T-cell (primary cell): Measurements from ENCODE around the gene PYCR2. TPM values are rescaled to one million over a fixed set of nuclear protein-coding genes. Genes with fewer than 3 reads are reported as not detected.

Experiments
- ATAC-seq, 4 experiments: fragments of 200-7000 bp in 3 of 4; fragments of 150-1000 bp in 1 of 4; cut with Tn5 transposase; replicated peaks in 1 of 4; 1 replicate in 3 of 4; 2 replicates in 1 of 4; pipeline ENCODE4 v1.10.0; 2021; ENCODE audit warnings: moderate library complexity in 3 of 4, mild to moderate bottlenecking in 2 of 4, moderate number of reproducible peaks in 1 of 4
- CTCF ChIA-PET, 2 donors: fragments of 300-600 bp; sonication (Branson Sonifier 250); formaldehyde crosslinking; loops; one replicate each; lab custom pipeline; 2022; ENCODE audit warnings: antibody characterized with exemption in 2 of 2; lab: Charles Lee
- POLR2A ChIA-PET, 2 donors: fragments of 300-600 bp; sonication (Branson Sonifier 250); formaldehyde crosslinking; loops; one replicate each; lab custom pipeline; 2022; ENCODE audit warnings: antibody characterized with exemption in 2 of 2; lab: Charles Lee
- DNase-seq, 35 experiments: peaks; one replicate each; pipeline versions ENCODE4 v3.0.0 to v3.0.0-alpha.2; 2013 to 2023
- H3K27ac ChIP-seq: one replicate; pipeline ENCODE4 v1.5.1; 2013; ENCODE audit warnings: low read length
- H3K27me3 ChIP-seq, 2 experiments: replicated peaks in 1 of 2; 1 replicate in 1 of 2; 2 replicates in 1 of 2; pipeline versions ENCODE4 v1.6.1 to v1.7.0; 2013; ENCODE audit warnings: low read length in 1 of 2, mixed read lengths in 1 of 2; ENCODE audit not compliant: control insufficient read depth in 2 of 2, insufficient read depth in 2 of 2; ENCODE audit errors: extremely low read depth in 1 of 2
- H3K36me3 ChIP-seq, 2 donors: 1 replicate in 1 of 2; 2 replicates in 1 of 2; pipeline versions ENCODE4 v1.6.1 to v1.7.0; 2013; ENCODE audit warnings: low read length in 1 of 2; ENCODE audit not compliant: control insufficient read depth in 2 of 2, insufficient read depth in 1 of 2; ENCODE audit errors: extremely low read depth in 1 of 2
- H3K4me1 ChIP-seq, 2 experiments: 1 replicate in 1 of 2; 2 replicates in 1 of 2; pipeline versions ENCODE4 v1.6.1 to v1.7.0; 2013; ENCODE audit warnings: low read length in 2 of 2, mixed read lengths in 1 of 2; ENCODE audit not compliant: insufficient read depth in 2 of 2, control insufficient read depth in 1 of 2; ENCODE audit errors: extremely low read depth in 1 of 2
- H3K4me3 ChIP-seq, 2 donors: 1 replicate in 1 of 2; 2 replicates in 1 of 2; pipeline versions ENCODE4 v1.5.1 to v1.7.0; 2013; ENCODE audit warnings: mild to moderate bottlenecking in 2 of 2, low read length in 1 of 2, moderate library complexity in 1 of 2; ENCODE audit not compliant: control insufficient read depth in 1 of 2; ENCODE audit errors: extremely low read depth in 1 of 2
- H3K9me3 ChIP-seq: 2 replicates; pipeline ENCODE4 v1.7.0; 2013
- H3K27ac Mint-ChIP-seq, 2 donors: one replicate each; pipeline ENCODE4 v1.8.0; 2020 to 2021; ENCODE audit warnings: mild to moderate bottlenecking in 2 of 2, mixed read lengths in 2 of 2
- H3K27me3 Mint-ChIP-seq, 2 donors: one replicate each; pipeline ENCODE4 v1.8.0; 2021 to 2022; ENCODE audit warnings: mixed read lengths in 2 of 2
- H3K36me3 Mint-ChIP-seq: one replicate; pipeline ENCODE4 v1.8.0; 2021; ENCODE audit warnings: mixed read lengths
- H3K4me1 Mint-ChIP-seq, 3 donors: one replicate each; pipeline ENCODE4 v1.8.0; 2020 to 2022; ENCODE audit warnings: mixed read lengths in 3 of 3, mild to moderate bottlenecking in 1 of 3
- H3K4me3 Mint-ChIP-seq, 3 donors: one replicate each; pipeline ENCODE4 v1.8.0; 2020 to 2022; ENCODE audit warnings: mild to moderate bottlenecking in 3 of 3, mixed read lengths in 3 of 3, moderate library complexity in 3 of 3
- H3K9me3 Mint-ChIP-seq, 3 donors: one replicate each; pipeline ENCODE4 v1.8.0; 2020 to 2022; ENCODE audit warnings: mixed read lengths in 3 of 3
- WGBS: methylation state at CpG from one replicate; pipeline ENCODE4 v1.1.5; 2013; ENCODE audit warnings: missing lambda C conversion rate; ENCODE audit not compliant: insufficient coverage; 5-methylcytosine and 5-hydroxymethylcytosine counted together
- total RNA-seq, 35 experiments: library from RNA in 6 of 35; stranded (reverse) in 6 of 35; fragments of 120-200 nt in 1 of 35; gene quantifications; one replicate each; pipeline versions ENCODE4 v1.2.1 to v1.2.4 and lab custom pipeline; 2013 to 2026

The PYCR2 gene
- total RNA-seq, 5 donors from 2014 or later (not counting 1 experiment from before 2014, with no cell fraction given): 54.4 to 138 (median 126) TPM

- no peaks in the 10 kb centered on the region for H3K9me3 Mint-ChIP-seq
- no peak overlapping the region for H3K27ac ChIP-seq
- no peaks in the 10 kb centered on the region for H3K9me3 ChIP-seq
- WGBS: 90% methylated on average over 15 of the region's 19 CpGs
- ATAC-seq (no peak), DNase-seq (no peak)
- peak overlapping the region in 1 of 2 donors; percentile 34 for H3K27ac Mint-ChIP-seq
- peak overlapping the region in 1 of 3 donors; percentile 36 for H3K4me3 Mint-ChIP-seq
- H3K36me3 ChIP-seq: no peaks in the 10 kb centered on the region
- no peaks in the 10 kb centered on the region for H3K27me3 ChIP-seq
- H3K27me3 Mint-ChIP-seq: no peaks in the 10 kb centered on the region
- peaks cover 16 to 27% (median 26%) of the 10 kb centered on the region in 3 donors for H3K4me1 Mint-ChIP-seq
- ChIA-PET POLR2A (no interaction called here), CTCF (interaction anchor here in 1 of 2 donors (1.5 kb wide), 1 partner anchor 11 kb away, joined by 7 read pairs; no protein-coding TSS in a partner anchor)
- no peak overlapping the region for H3K4me3 ChIP-seq
- no peaks in the 10 kb centered on the region for H3K36me3 Mint-ChIP-seq
- H3K4me1 ChIP-seq: peaks cover 9 to 21% of the 10 kb centered on the region in 2 experiments
Measured at GRCh38 chr1:225886159-225887029, 37.7 kb downstream of the PYCR2 start.

GRCh38 chr1:225885336-225885735, 38.7 kb downstream of the PYCR2 start:
- Mint-ChIP-seq H3K9me3 (no peaks in the 10 kb centered on the region), H3K4me1 (peaks cover 18 to 29% (median 29%) of the 10 kb centered on the region in 3 donors), H3K27me3 (no peaks in the 10 kb centered on the region), H3K4me3 (no peak overlapping the region), H3K27ac (no peak overlapping the region), H3K36me3 (no peaks in the 10 kb centered on the region)
- 82% methylated on average over 5 of the region's 6 CpGs for WGBS
- Histone ChIP-seq H3K9me3 (no peaks in the 10 kb centered on the region), H3K4me3 (no peak overlapping the region), H3K36me3 (no peaks in the 10 kb centered on the region), H3K27me3 (no peaks in the 10 kb centered on the region), H3K4me1 (peaks cover 8 to 26% of the 10 kb centered on the region in 2 experiments), H3K27ac (no peak overlapping the region)
- ATAC-seq (no peak), DNase-seq (no peak)
- ChIA-PET CTCF (interaction anchor here (0.8 to 1.5 kb wide), 2 partner anchors 12 to 89 kb away, joined by 3 to 7 read pairs; no protein-coding TSS in a partner anchor), POLR2A (no interaction called here)

GRCh38 chr1:225883616-225884265, 40.3 kb downstream of the PYCR2 start:
- CTCF ChIA-PET: interaction anchor here (0.6 to 4.6 kb wide), 11 partner anchors 8 to 784 kb away, joined by 3 to 18 read pairs (median 4); partner anchors contain the start of gene SRP9 (in 1 of the 2)
- Histone ChIP-seq H3K9me3 (no peaks in the 10 kb centered on the region), H3K4me3 (peak overlapping the region in 1 of 2 donors; percentile 86), H3K36me3 (peaks cover 0 to 7% of the 10 kb centered on the region in 2 donors), H3K27ac (no peak overlapping the region), H3K27me3 (no peaks in the 10 kb centered on the region), H3K4me1 (peaks cover 20 to 39% of the 10 kb centered on the region in 2 experiments)
- Mint-ChIP-seq H3K27me3 (no peaks in the 10 kb centered on the region), H3K36me3 (peaks cover 2% of the 10 kb centered on the region), H3K27ac (peak overlapping the region; percentile 86 to 94), H3K4me3 (peak overlapping the region; percentile 87 to 95 (median 91)), H3K9me3 (no peaks in the 10 kb centered on the region), H3K4me1 (peaks cover 34 to 39% (median 39%) of the 10 kb centered on the region in 3 donors)
- no peak for DNase-seq
- ATAC-seq: no peak
- WGBS: 88% methylated on average over 4 of the region's 11 CpGs
- POLR2A ChIA-PET: interaction anchor here in 1 of 2 donors (1.5 kb wide), 2 partner anchors 14 to 116 kb away, joined by 3 to 12 read pairs; partner anchors contain the start of gene SDE2

GRCh38 chr1:225882694-225883615, 41.1 kb downstream of the PYCR2 start:
- DNase-seq (peak in 11 of 35 experiments; percentile 16 to 45 (median 26)), ATAC-seq (peak; percentile 31 to 45 (median 41))
- peaks cover 42% of the 10 kb centered on the region in 3 donors for H3K4me1 Mint-ChIP-seq
- H3K4me3 Mint-ChIP-seq: peak overlapping the region; percentile 87 to 95 (median 91)
- H3K27me3 Mint-ChIP-seq: no peaks in the 10 kb centered on the region
- Histone ChIP-seq H3K4me3 (peak overlapping the region; percentile 86 to 100), H3K4me1 (peaks cover 27 to 47% of the 10 kb centered on the region in 2 experiments), H3K27ac (peak overlapping the region; percentile 73), H3K36me3 (peaks cover 0 to 14% of the 10 kb centered on the region in 2 donors), H3K9me3 (no peaks in the 10 kb centered on the region), H3K27me3 (no peaks in the 10 kb centered on the region)
- under 1% methylated on average over 55 of the region's 63 CpGs for WGBS
- no peaks in the 10 kb centered on the region for H3K9me3 Mint-ChIP-seq
- ChIA-PET POLR2A (interaction anchor here (0.6 to 1.5 kb wide), 4 partner anchors 14 to 116 kb away, joined by 3 to 12 read pairs (median 4); partner anchors contain the start of gene SDE2 (in 1 of the 2)), CTCF (interaction anchor here (0.6 to 4.6 kb wide), 13 partner anchors 9 to 785 kb away, joined by 3 to 18 read pairs (median 4); partner anchors contain the start of gene SRP9 (in 1 of the 2))
- peaks cover 5% of the 10 kb centered on the region for H3K36me3 Mint-ChIP-seq
- H3K27ac Mint-ChIP-seq: peak overlapping the region; percentile 94 to 97

GRCh38 chr1:225881959-225882693, 41.9 kb downstream of the PYCR2 start, which contains the start of gene TMEM63A:
TMEM63A (minus strand) TSS chr1:225882380; CDS start chr1:225877580, 4,800 bp downstream.
- DNase-seq (peak; percentile 69 to 94 (median 86)), ATAC-seq (peak; percentile 71 to 77 (median 74))
- Histone ChIP-seq H3K9me3 (no peaks in the 10 kb centered on the region), H3K36me3 (peaks cover 0 to 22% of the 10 kb centered on the region in 2 donors), H3K4me1 (peaks cover 35 to 55% of the 10 kb centered on the region in 2 experiments), H3K27ac (peak within 1 kb of the TSS; percentile 80), H3K27me3 (no peaks in the 10 kb centered on the region), H3K4me3 (peak within 1 kb of the TSS; percentile 86 to 100)
- ChIA-PET CTCF (interaction anchor here (0.7 to 4.6 kb wide), 13 partner anchors 15 to 183 kb away, joined by 3 to 18 read pairs (median 4); partner anchors contain the start of gene SRP9 (in 1 of the 2)), POLR2A (interaction anchor here (0.9 to 1.5 kb wide), 6 partner anchors 8 to 117 kb away, joined by 3 to 12 read pairs (median 4); partner anchors contain the start of gene SDE2 (in 1 of the 2))
- peak within 1 kb of the TSS; percentile 94 to 97 for H3K27ac Mint-ChIP-seq
- H3K36me3 Mint-ChIP-seq: peaks cover 13% of the 10 kb centered on the region
- H3K27me3 Mint-ChIP-seq: no peaks in the 10 kb centered on the region
- no peaks in the 10 kb centered on the region for H3K9me3 Mint-ChIP-seq
- WGBS: under 1% methylated on average over 60 of the region's 64 CpGs
- peak within 1 kb of the TSS; percentile 87 to 95 (median 91) for H3K4me3 Mint-ChIP-seq
- peaks cover 50% of the 10 kb centered on the region in 3 donors for H3K4me1 Mint-ChIP-seq
